GM20431 (cell line): ENCODE measurements around the gene MGARP.
"Not testable (repeated sequence)": the region's sequence is repeated elsewhere in the genome, so short reads cannot be mapped to it uniquely, and the experiment has no call there.

Experiments
- in situ Hi-C: fragments of 300-500 bp; cut with MseI, MboI; formaldehyde crosslinking; loops from one replicate; pipeline ENCODE4 v1.15.0; 2020; ENCODE audit warnings: low sequenced_read_pairs; ENCODE audit not compliant: unreplicated experiment

MGARP gene

GRCh38 chr4:139297001-139297410 is 17.0 kb upstream of the MGARP start:
- in situ Hi-C loops: no loop called here

DNA sequence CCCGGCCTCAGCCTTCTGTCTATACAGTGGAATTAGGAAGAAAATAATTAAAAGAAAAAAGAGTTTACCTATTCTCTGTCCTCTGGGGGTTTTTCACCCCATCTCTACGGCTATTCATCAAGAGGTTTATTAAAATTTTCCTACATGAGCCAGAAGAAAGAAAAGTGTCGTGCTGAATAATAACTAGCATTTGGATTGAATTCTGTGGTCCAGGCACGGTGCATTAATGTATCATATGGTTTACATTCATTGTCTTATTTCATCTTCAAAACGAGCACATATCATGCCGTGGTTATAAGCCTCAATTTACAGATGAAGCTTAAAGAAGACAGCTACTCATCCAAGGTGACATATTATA is 15.9 kb upstream of the MGARP start:
- in situ Hi-C loops: no loop called here

- in situ Hi-C loops: no loop called here
These were observed 15.3 kb upstream of the MGARP start for GRCh38 chr4:139295206-139295941.

DNA sequence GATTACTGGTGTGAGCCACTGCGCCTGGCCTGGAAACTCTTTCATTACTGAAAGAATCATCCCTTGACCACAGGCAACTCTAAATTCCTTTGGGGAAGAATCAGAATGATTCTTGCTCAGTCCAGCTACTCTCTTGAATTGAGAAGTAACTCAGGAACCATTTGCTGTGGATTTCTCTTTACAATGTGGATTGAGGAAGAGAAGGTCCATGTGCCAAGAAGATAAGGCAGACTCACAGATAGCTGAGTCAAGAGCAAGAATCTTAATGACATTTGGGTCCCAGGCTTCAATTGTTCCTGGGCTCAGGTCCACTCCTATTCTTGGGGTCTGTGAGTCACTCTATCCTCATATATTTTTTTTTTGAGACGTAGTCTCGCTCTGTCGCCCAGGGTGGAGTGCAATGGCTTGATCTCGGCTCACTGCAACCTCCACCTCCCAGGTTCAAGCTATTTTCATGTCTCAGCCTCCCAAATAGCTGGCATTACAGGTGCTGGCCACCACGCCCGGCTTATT is 6.2 kb upstream of the MGARP start:
- in situ Hi-C loops: no loop called here

GRCh38 chr4:139282721-139283075 is 2.7 kb upstream of the MGARP start:
- in situ Hi-C loops: no loop called here

GRCh38 chr4:139282065-139282720 is 2.2 kb upstream of the MGARP start:
- in situ Hi-C loops: no loop called here

DNA sequence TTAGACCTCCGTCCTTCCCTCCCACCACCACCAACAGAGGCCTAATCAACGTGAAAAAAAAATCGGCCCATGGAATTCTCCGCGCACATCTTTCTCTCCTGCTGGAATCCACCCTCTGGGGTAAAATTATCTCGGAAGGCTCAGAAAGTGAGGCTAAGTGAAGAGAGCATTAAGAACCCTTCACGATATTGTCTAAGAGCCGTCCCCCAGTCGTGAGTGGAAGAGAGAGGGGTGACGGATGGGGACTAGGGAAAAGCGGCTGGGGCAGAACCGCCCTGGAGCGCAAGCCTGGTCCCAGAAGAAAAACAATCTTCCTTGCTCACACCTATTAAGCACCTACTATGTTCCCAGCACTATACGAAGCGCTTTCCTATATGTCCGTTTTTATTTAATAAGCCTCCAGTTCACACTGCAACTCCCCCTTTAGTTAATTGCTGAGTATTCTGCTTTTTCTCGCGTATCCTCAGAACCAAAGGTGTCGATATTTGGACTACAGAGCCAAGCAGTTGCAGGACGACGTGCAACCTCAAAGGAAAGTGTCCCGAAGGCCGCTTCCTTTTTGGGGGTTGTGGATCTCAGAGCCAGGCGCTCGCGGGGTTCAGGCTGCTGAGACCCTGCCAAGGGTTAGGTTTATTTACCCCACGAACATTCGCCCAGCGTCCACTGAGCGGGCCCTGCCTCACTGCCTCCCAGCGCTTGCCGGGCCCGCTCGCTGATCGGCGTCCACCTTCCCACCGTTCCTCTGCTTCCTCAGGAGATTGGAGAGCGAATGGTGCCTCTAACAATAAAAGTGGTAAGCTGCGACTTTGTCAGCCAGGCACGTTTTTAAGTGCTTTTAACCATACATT is 889 bp downstream of the MGARP start:
- in situ Hi-C loops: no loop called here

GRCh38 chr4:139278485-139278884 is 1.5 kb downstream of the MGARP start:
- in situ Hi-C loops: no loop called here

DNA sequence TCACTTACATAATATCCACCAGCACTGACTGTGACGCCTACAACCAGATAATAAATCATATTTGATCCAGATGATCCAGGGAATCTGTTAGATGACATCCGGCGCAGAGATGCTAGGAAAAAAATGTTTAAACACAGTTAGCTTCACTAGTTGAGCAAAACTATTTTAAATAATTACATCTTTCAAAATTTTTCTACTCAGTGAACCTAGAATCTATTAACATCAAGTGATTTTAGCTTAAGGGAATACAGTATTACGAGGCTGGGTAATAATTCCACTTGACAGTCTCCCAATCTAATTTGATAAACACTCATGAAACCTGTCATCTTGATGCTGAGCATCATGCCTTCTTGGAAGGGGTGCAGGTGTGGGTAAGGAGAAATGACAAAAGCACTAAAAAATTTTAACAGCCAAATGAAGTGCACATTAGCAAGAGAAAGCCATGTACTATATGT is 4.7 kb downstream of the MGARP start:
- in situ Hi-C loops: no loop called here

DNA sequence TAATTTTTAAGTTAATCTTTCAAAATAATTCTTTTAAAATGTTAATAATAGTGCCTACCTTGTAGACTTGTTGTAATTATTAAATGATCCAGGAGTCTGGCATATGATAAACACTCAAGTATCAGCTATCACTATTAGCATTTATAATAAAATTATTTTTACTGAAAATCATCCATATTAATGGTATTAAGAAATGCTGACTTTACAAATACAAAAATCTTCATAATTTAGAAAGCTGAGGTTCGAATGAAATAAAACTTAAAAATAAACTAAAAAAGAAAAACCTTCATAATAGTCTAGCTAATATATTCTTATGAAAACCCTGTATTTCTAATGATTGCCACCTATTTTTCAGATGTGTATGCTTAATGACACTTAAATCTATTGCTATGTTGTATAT is 5.2 kb downstream of the MGARP start:
- in situ Hi-C loops: no loop called here

GRCh38 chr4:139273835-139274234 is 6.2 kb downstream of the MGARP start:
- in situ Hi-C loops: no loop called here

DNA sequence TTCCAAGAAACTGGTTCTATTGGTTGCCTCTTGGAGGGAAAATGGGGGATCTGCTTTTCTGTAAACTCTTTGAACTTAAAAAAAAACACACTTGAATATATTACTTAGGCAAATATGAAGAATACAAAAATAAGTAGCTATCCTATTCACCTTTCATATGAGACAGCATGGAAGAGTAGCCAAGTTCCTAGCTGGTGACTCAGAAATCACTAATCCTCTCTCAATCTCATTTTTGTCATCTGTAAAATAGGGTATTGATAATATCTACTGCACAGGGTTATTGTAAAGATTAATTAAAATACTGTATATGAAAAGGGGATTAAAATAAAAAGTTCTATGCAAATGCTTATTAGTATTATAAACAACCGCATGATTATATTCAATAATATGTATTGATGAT is 12.7 kb downstream of the MGARP start:
- in situ Hi-C loops: no loop called here

GRCh38 chr4:139266583-139267257 is 13.3 kb downstream of the MGARP start:
- in situ Hi-C loops: no loop called here

GRCh38 chr4:139266208-139266582 is 13.8 kb downstream of the MGARP start:
- in situ Hi-C loops: no loop called here

- in situ Hi-C loops: no loop called here
These were observed 14.4 kb downstream of the MGARP start for GRCh38 chr4:139265654-139266053.

- in situ Hi-C loops: no loop called here
These were observed 23.7 kb downstream of the MGARP start for GRCh38 chr4:139256349-139256748.

GRCh38 chr4:139255581-139255980 is 24.4 kb downstream of the MGARP start:
- in situ Hi-C loops: not testable (repeated sequence)

GRCh38 chr4:139253713-139254112 is 26.3 kb downstream of the MGARP start:
- in situ Hi-C loops: no loop called here

DNA sequence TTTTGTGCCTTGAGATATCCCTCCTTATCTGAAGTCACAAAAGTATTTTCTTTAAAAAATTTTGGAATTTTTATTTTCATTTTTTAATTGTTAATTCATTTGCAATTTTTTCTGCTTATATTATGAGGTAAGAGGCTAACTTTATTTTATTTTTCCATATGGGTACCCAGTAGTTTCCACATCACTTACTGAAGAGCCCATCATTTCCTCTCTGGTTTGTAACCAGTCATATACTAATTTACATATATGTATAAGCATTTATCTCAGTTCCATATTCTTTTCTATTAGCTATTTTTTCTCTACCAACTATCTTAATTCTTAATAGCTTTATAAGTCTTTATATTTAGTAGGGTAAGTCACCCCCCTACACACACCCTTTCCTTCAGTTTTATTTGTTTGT is 27.0 kb downstream of the MGARP start:
- in situ Hi-C loops: no loop called here

DNA sequence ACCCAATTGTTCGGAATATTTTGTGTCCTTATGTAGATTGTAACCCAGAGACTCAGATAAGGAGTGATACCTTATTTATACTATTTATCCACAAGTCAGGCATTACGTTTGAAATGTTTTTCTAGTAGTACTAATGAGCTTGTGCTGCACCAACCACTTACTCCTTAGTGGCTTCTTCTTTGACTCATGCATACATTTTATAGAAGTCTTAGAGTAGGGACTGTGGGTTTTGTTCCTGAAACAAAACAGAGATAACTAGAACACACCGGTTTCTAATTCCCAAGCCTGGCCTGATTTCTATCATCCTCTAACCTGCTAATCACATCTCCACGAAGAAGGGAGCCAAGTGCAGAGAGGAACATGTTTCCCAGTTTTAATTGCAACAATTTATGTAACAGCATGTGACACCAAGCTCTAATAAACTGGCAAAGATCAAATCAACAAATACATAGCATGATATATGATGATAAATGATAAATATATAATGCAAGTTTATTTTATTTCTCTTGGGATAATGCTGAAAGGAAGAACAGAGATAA is 32.3 kb downstream of the MGARP start:
- in situ Hi-C loops: no loop called here
